Smooth muscle cell (in vitro differentiated cells): Measurements from ENCODE around the gene LY86. TPM values are rescaled to one million over a fixed set of nuclear protein-coding genes. Genes with fewer than 3 reads are reported as not detected.
A peak's percentile ranks its signal among the peaks of the same experiment; 100 is the strongest.

Experiments used
- DNase-seq: peaks from one replicate; lab custom pipeline; 2025; ENCODE audit not compliant: unreplicated experiment; lab: John Stamatoyannopoulos, UW
- H2AFZ ChIP-seq: fragments of 200-600 bp; sonication (generic); 2 replicates; pipeline ENCODE4 v1.6.0; 2016; ENCODE audit warnings: antibody characterized with exemption, low read depth, mild to moderate bottlenecking
- H3F3A ChIP-seq: fragments of 200-600 bp; sonication (generic); 2 replicates; pipeline ENCODE4 v1.6.0; 2017; ENCODE audit warnings: antibody characterized with exemption, low read depth
- H3K27ac ChIP-seq: fragments of 200-600 bp; sonication (generic); 2 replicates; pipeline ENCODE4 v1.5.1; 2016; ENCODE audit warnings: low read depth, mild to moderate bottlenecking
- H3K27me3 ChIP-seq: fragments of 200-600 bp; sonication (generic); 2 replicates; pipeline ENCODE4 v1.6.1; 2016; ENCODE audit warnings: low read depth, mild to moderate bottlenecking
- H3K36me3 ChIP-seq: fragments of 200-600 bp; sonication (generic); 2 replicates; pipeline ENCODE4 v1.5.1; 2016; ENCODE audit warnings: low read depth
- H3K4me1 ChIP-seq: fragments of 200-600 bp; sonication (generic); 2 replicates; pipeline ENCODE4 v1.5.1; 2016; ENCODE audit warnings: low read depth
- H3K4me2 ChIP-seq: fragments of 200-600 bp; sonication (generic); 2 replicates; pipeline ENCODE4 v1.6.0; 2016; ENCODE audit warnings: mild to moderate bottlenecking
- H3K4me3 ChIP-seq: fragments of 200-600 bp; sonication (generic); 2 replicates; pipeline ENCODE4 v1.5.1; 2016; ENCODE audit warnings: mild to moderate bottlenecking
- H3K79me2 ChIP-seq: fragments of 200-600 bp; sonication (generic); 2 replicates; pipeline ENCODE4 v1.6.0; 2016; ENCODE audit warnings: low read depth, mild to moderate bottlenecking
- H3K9ac ChIP-seq: fragments of 200-600 bp; sonication (generic); 2 replicates; pipeline ENCODE4 v1.6.0; 2016; ENCODE audit warnings: low read depth
- H3K9me3 ChIP-seq: fragments of 200-600 bp; sonication (generic); replicated peaks from 2 replicates; pipeline ENCODE4 v1.5.1; 2016; ENCODE audit warnings: low read depth
- H4K20me1 ChIP-seq: fragments of 200-600 bp; sonication (generic); 2 replicates; pipeline ENCODE4 v1.6.0; 2016; ENCODE audit warnings: low read depth
- CTCF ChIP-seq: fragments of 200-600 bp; sonication (generic); IDR thresholded peaks from 2 replicates; pipeline ENCODE4 v1.5.1; 2017; ENCODE audit warnings: borderline replicate concordance, mild to moderate bottlenecking, antibody characterized with exemption; ENCODE audit not compliant: insufficient read depth, poor library complexity, severe bottlenecking
- WGBS: methylation state at CpG from one replicate; pipeline ENCODE4 v1.1.7; 2016; ENCODE audit warnings: low lambda C conversion rate; 5-methylcytosine and 5-hydroxymethylcytosine counted together
- polyA plus RNA-seq: library from polyadenylated mRNA; unstranded; fragments of >200 nt; fragmentation: Nextera tagmentation; extraction: Ambion mirVana; gene quantifications from 2 replicates; pipeline ENCODE4 v1.2.1, GENCODE V29; 2016
- total RNA-seq: library from RNA; depleted of rRNA; stranded (reverse); fragments of >200 nt; gene quantifications from 2 replicates; pipeline ENCODE4 v1.2.3, GENCODE V29; 2014

Gene LY86
- total and polyA plus RNA-seq, 2 experiments from 2014 or later = not detected

DNA sequence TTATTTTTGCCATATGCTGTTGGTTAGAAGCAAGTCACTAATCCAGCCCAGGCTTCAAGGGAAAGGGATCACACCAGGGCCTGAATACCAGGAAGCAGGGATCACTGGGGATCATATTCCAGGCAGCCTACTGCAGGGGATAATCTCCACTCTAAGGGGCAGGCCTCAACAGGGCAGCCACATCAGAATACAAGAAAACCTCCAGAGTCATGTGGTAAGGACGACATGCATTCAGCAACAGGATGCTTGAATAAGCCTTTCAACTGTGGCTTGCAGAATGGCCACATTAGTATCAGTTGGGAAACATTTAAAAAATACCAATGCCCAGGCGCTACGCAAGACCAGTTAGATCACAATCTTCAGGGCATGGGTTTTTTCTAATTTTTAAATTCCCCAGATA is 109.1 kb downstream of the LY86 start:
- 11% methylated on average over 3 of the region's 3 CpGs for WGBS
- no peaks in the 10 kb centered on the region for H3K36me3 ChIP-seq
- H2AFZ ChIP-seq = no peak overlapping the region
- peaks cover 12% of the 10 kb centered on the region for H3F3A ChIP-seq
- H3K27me3 ChIP-seq = no peaks in the 10 kb centered on the region
- H4K20me1 ChIP-seq = no peaks in the 10 kb centered on the region
- no peaks in the 10 kb centered on the region for H3K79me2 ChIP-seq
- peak overlapping the region; percentile 76 for H3K27ac ChIP-seq
- H3K4me2 ChIP-seq = no peak overlapping the region
- no peaks in the 10 kb centered on the region for H3K9me3 ChIP-seq
- H3K4me1 ChIP-seq = peaks cover 9% of the 10 kb centered on the region
- no peak for TF ChIP-seq CTCF
- no peak overlapping the region for H3K9ac ChIP-seq
- DNase-seq = no peak
- no peak overlapping the region for H3K4me3 ChIP-seq

- Histone ChIP-seq H3K4me3 (no peak overlapping the region), H3K4me2 (peak overlapping the region; percentile 28), H3K27me3 (no peaks in the 10 kb centered on the region), H3K36me3 (no peaks in the 10 kb centered on the region), H3K27ac (peak overlapping the region; percentile 60), H3K4me1 (peaks cover 9% of the 10 kb centered on the region), H3K79me2 (no peaks in the 10 kb centered on the region), H4K20me1 (no peaks in the 10 kb centered on the region), H3K9me3 (no peaks in the 10 kb centered on the region), H3K9ac (no peak overlapping the region), H3F3A (peaks cover 12% of the 10 kb centered on the region), H2AFZ (peak overlapping the region; percentile 20)
- no peak for TF ChIP-seq CTCF
- WGBS = 43% methylated on average over 11 of the region's 11 CpGs
- DNase-seq = peak; percentile 35
Measured at GRCh38 chr6:6699741-6700367, 111.3 kb downstream of the LY86 start.

DNA sequence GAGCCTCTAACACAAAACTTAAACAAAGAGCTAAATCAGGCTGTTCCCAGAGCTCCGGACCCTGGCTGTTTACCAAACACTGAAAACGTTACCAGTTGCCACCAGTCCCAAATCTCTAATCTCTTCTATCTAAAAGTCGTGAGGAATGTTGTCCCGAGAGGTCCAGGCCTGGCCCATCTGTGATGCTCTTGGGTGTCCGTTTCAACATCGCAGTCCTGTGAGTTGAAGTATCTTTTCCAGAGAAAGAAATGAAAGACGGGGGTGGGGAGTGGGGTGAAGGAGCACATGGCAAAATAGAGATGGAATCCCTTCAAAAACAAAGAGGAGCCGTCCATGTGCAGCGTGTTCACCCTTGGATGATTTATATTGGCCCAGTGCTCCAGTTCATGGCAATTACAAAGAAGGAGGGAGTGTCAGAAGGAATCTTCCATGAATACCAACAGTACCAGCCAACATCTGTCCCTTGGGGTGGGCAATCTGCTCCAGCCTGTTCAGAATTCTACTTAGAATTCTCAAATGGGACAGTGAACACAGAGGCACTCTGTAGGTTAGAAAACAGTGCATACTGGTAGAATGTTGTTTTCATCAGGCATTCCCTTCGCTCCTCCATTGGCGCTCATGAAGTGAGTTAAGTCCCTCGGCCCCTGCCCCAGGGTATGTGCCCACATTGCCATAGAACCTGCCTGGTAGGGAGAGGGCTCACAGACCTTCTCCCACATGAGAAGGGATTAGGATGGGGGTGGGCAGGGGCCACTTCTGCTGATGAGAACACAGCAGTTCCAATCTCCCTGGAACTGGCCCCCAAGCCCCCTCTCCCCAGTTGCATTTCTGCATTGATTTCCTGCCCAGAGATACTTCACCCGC is 112.1 kb downstream of the LY86 start:
- H2AFZ ChIP-seq = peak overlapping the region; percentile 20
- peak overlapping the region; percentile 60 for H3K27ac ChIP-seq
- no peak for DNase-seq
- H4K20me1 ChIP-seq = no peaks in the 10 kb centered on the region
- H3K9ac ChIP-seq = no peak overlapping the region
- peaks cover 12% of the 10 kb centered on the region for H3F3A ChIP-seq
- H3K4me3 ChIP-seq = no peak overlapping the region
- no peaks in the 10 kb centered on the region for H3K9me3 ChIP-seq
- H3K36me3 ChIP-seq = no peaks in the 10 kb centered on the region
- no peaks in the 10 kb centered on the region for H3K79me2 ChIP-seq
- no peaks in the 10 kb centered on the region for H3K27me3 ChIP-seq
- H3K4me2 ChIP-seq = peak overlapping the region; percentile 28
- H3K4me1 ChIP-seq = peaks cover 9% of the 10 kb centered on the region
- WGBS = 68% methylated on average over 13 of the region's 13 CpGs
- TF ChIP-seq CTCF = no peak
